Astrocyte of the cerebellum (primary cell): Measurements from ENCODE around the gene SIRT5.

Source experiments
- DNase-seq: peaks from one replicate; pipeline ENCODE4 v3.0.0-alpha.2; 2011; ENCODE audit warnings: low read depth
- H3K4me3 ChIP-seq: 2 replicates; pipeline ENCODE4 v1.5.1; 2011; ENCODE audit warnings: mild to moderate bottlenecking, low read depth, low read length, moderate library complexity
- in situ Hi-C: cut with HindIII; loops from 2 replicates; pipeline ENCODE4 v1.10.0; 2017; ENCODE audit warnings: low sequenced_read_pairs
- TF ChIP-seq, protein P1 (sequence below): IDR thresholded peaks from 2 replicates; pipeline ENCODE4 v1.5.1; 2012; ENCODE audit warnings: low read length, low read depth, moderate library complexity, mild to moderate bottlenecking; ENCODE audit errors: missing control alignments

Gene SIRT5

DNA sequence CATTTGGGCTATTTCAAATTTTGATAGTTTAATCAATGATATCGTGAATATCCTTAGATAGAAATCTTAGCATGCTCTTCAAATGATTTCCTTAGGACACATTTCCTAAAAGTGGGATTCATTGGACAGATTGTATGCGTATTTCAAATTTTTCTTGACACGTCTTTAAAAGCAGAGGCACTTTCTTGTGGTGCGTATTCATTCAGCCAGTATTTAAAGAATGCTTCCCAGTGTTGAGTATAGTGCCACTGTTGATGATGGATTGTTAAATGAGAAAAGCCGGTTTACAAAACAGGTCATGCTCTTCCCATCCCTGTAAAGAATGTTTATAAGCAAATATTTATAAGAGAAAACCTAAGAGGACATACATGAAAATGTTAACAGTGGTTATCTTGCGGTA is 25.6 kb downstream of the SIRT5 start:
- TF ChIP-seq, protein P1, sequence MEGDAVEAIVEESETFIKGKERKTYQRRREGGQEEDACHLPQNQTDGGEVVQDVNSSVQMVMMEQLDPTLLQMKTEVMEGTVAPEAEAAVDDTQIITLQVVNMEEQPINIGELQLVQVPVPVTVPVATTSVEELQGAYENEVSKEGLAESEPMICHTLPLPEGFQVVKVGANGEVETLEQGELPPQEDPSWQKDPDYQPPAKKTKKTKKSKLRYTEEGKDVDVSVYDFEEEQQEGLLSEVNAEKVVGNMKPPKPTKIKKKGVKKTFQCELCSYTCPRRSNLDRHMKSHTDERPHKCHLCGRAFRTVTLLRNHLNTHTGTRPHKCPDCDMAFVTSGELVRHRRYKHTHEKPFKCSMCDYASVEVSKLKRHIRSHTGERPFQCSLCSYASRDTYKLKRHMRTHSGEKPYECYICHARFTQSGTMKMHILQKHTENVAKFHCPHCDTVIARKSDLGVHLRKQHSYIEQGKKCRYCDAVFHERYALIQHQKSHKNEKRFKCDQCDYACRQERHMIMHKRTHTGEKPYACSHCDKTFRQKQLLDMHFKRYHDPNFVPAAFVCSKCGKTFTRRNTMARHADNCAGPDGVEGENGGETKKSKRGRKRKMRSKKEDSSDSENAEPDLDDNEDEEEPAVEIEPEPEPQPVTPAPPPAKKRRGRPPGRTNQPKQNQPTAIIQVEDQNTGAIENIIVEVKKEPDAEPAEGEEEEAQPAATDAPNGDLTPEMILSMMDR, result no peak
- no peak for DNase-seq
- in situ Hi-C loops, result no loop called here
- H3K4me3 ChIP-seq, result no peak overlapping the region

DNA sequence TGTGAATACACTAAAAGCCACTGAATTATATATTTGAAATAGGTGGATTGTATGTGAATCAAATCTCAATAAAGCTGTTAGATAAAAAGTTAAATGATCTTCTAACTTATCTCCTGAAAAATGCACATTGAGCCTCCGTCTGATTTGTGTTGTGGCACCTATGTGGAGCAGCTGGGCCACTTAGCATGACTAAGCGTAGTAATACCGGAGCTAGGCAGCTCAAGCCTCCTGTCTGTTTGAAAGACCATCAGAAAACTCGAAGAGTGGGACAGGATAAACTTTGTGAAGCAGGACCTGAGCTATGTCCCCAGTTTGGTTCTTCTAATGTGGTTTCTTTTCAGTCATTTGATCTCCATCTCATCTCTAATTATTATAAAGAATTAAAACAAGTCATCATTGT is 29.7 kb downstream of the SIRT5 start:
- H3K4me3 ChIP-seq, result no peak overlapping the region
- in situ Hi-C loops, result no loop called here
- no peak for DNase-seq
- TF ChIP-seq, protein P1, result no peak

DNA sequence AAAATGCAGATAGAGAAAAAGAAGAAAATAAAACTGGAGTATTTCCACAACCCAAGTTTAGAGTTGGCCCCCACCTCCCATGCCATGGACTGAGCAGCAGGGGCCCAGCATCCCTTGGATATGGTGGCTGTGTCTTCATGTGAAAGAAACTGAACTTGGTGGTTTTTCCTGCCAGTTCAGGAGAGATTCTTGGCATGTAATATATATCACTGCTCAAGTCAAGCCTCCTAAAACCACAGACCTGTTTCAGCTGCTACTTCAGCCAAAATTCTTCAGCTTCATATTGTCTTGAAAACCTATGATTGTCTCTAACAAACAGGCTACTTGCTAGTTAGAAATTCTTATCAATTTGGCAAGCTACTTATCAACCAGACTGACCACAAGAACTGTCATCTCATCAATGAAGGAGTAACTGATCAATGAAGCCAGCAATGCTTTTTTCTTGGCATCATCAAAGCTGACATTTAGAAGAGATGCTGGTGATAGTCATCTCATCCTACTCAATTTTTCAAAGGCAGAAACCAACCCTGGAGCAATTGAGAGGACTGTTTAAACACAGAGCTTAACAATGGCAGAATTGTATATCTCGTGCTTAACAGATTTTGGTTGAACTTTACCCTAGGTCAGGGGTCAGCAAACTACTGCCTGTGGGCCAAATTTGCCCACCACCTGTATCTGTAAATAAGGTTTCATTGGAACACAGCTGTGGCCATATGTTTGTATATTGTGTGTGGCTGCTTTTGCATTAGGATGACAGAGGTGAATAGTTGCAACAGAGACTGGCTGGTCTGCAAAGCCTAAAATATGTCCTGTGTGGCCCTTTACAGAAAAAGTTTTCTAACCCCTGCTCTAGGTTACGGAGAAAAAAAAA is 30.4 kb downstream of the SIRT5 start:
- H3K4me3 ChIP-seq, result no peak overlapping the region
- DNase-seq, result no peak
- in situ Hi-C loops, result no loop called here
- TF ChIP-seq, protein P1, result no peak

DNA sequence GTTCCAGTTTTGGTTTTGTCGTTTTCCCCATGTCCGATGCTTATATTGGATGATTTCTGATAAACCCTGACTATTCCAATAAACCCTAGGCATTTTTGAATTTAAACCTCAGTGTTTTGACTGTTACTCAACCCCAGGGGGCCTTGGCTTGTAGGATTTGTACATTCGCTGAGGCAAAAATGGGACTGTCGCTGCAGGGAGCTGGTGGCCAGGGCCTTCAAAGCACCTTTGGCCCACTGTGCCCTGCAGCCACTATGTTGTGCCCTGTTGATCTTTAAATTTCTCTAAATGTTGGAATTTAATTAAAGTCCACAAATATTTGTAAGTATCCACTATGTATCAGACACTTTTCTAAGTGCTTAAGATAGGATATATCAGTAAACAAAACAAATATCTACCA is 31.2 kb downstream of the SIRT5 start:
- in situ Hi-C loops, result no loop called here
- no peak for DNase-seq
- no peak overlapping the region for H3K4me3 ChIP-seq
- TF ChIP-seq, protein P1, result no peak

DNA sequence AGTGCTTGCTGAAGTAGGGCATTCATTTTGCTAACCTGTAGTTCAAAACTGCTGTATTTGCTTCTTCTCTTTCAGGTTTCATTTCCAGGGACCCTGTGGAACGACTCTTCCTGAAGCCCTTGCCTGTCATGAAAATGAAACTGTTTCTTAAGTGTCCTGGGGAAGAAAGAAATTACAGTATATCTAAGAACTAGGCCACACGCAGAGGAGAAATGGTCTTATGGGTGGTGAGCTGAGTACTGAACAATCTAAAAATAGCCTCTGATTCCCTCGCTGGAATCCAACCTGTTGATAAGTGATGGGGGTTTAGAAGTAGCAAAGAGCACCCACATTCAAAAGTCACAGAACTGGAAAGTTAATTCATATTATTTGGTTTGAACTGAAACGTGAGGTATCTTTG is 37.3 kb downstream of the SIRT5 start:
- H3K4me3 ChIP-seq, result no peak overlapping the region
- DNase-seq, result no peak
- TF ChIP-seq, protein P1, result no peak
- in situ Hi-C loops, result no loop called here

DNA sequence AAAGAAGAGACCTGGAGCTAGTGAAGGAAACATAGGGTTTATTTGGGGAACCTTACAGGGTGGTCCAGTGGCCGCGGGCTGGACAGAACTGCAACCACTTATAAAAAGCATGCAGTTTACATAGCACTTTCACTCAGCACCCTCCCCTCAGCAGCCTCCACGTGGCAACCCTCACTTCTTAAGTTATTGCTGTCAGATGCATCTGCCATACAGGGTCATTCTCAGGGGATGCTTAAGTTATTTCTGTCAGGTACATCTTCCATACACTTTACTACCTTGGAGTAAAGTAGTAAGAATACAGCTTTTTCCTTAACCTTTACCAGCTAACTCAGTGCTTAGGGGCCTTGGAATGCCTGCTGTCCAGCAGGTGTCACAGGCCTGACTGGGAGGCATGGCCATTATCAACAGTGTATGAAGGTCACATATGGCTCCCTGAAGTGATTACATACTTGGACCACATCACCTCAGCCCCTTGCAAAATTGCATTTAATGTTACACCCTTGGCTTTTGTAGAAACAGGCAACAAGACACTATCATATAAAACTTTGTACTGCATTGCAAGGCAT is 38.7 kb downstream of the SIRT5 start:
- in situ Hi-C loops, result no loop called here
- no peak overlapping the region for H3K4me3 ChIP-seq
- no peak for DNase-seq
- TF ChIP-seq, protein P1, result no peak
